RWPE2 (cell line): ENCODE measurements around the gene TRIM44.
"Not testable (repeated sequence)": the region's sequence is repeated elsewhere in the genome, so short reads cannot be mapped to it uniquely, and the experiment has no call there.

Experiments
- ATAC-seq: fragments of 200-7000 bp; cut with Tn5 transposase; 3 replicates; pipeline ENCODE4 v1.9.1; 2021; ENCODE audit warnings: low read depth
- DNase-seq: peaks from one replicate; pipeline ENCODE4 v3.0.0-alpha.2; 2020; ENCODE audit warnings: low spot score
- H3K27ac ChIP-seq: fragments of 450-650 bp; 2 replicates; pipeline ENCODE4 v1.5.1; 2017; ENCODE audit warnings: mild to moderate bottlenecking; ENCODE audit not compliant: poor library complexity, severe bottlenecking
- H3K27me3 ChIP-seq: fragments of 250-450 bp; sonication (Bioruptor Pico); 2 replicates; pipeline ENCODE4 v1.5.1; 2021; ENCODE audit warnings: mild to moderate bottlenecking, moderate library complexity; ENCODE audit not compliant: insufficient read depth, poor library complexity, severe bottlenecking
- H3K36me3 ChIP-seq: fragments of 250-450 bp; sonication (Bioruptor Pico); 2 replicates; pipeline ENCODE4 v1.5.1; 2020; ENCODE audit warnings: low read depth, mild to moderate bottlenecking, moderate library complexity
- H3K4me1 ChIP-seq: fragments of 250-450 bp; sonication (Bioruptor Pico); 2 replicates; pipeline ENCODE4 v1.5.1; 2021; ENCODE audit warnings: mild to moderate bottlenecking, moderate library complexity; ENCODE audit not compliant: insufficient read depth, poor library complexity, severe bottlenecking
- H3K4me3 ChIP-seq: fragments of 250-450 bp; sonication (Bioruptor Pico); 2 replicates; pipeline ENCODE4 v1.5.1; 2021; ENCODE audit warnings: mild to moderate bottlenecking, moderate library complexity; ENCODE audit not compliant: severe bottlenecking
- H3K9me3 ChIP-seq: fragments of 250-450 bp; sonication (Bioruptor Pico); 2 replicates; pipeline ENCODE4 v1.5.1; 2021; ENCODE audit warnings: mild to moderate bottlenecking, moderate library complexity; ENCODE audit not compliant: severe bottlenecking
- TF ChIP-seq, protein P1 (sequence below): fragments of 450-650 bp; IDR thresholded peaks from one replicate; pipeline ENCODE4 v1.5.1; 2017; ENCODE audit warnings: mild to moderate bottlenecking, moderate library complexity; ENCODE audit not compliant: poor library complexity, severe bottlenecking

The TRIM44 gene

GRCh38 chr11:35855671-35856070 lies 193.1 kb downstream of the TRIM44 start:
- Histone ChIP-seq H3K4me1 (no peaks in the 10 kb centered on the region), H3K27me3 (no peaks in the 10 kb centered on the region), H3K27ac (no peak overlapping the region), H3K4me3 (no peak overlapping the region), H3K36me3 (no peaks in the 10 kb centered on the region), H3K9me3 (no peaks in the 10 kb centered on the region)
- TF ChIP-seq, protein P1, sequence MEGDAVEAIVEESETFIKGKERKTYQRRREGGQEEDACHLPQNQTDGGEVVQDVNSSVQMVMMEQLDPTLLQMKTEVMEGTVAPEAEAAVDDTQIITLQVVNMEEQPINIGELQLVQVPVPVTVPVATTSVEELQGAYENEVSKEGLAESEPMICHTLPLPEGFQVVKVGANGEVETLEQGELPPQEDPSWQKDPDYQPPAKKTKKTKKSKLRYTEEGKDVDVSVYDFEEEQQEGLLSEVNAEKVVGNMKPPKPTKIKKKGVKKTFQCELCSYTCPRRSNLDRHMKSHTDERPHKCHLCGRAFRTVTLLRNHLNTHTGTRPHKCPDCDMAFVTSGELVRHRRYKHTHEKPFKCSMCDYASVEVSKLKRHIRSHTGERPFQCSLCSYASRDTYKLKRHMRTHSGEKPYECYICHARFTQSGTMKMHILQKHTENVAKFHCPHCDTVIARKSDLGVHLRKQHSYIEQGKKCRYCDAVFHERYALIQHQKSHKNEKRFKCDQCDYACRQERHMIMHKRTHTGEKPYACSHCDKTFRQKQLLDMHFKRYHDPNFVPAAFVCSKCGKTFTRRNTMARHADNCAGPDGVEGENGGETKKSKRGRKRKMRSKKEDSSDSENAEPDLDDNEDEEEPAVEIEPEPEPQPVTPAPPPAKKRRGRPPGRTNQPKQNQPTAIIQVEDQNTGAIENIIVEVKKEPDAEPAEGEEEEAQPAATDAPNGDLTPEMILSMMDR, result no peak
- ATAC-seq, result no peak
- DNase-seq, result no peak

GRCh38 chr11:35856259-35856658 lies 193.7 kb downstream of the TRIM44 start:
- H3K9me3 ChIP-seq, result no peaks in the 10 kb centered on the region
- no peaks in the 10 kb centered on the region for H3K27me3 ChIP-seq
- TF ChIP-seq, protein P1, result no peak
- ATAC-seq, result no peak
- no peaks in the 10 kb centered on the region for H3K36me3 ChIP-seq
- H3K4me3 ChIP-seq, result no peak overlapping the region
- H3K4me1 ChIP-seq, result no peaks in the 10 kb centered on the region
- H3K27ac ChIP-seq, result no peak overlapping the region
- no peak for DNase-seq

DNA sequence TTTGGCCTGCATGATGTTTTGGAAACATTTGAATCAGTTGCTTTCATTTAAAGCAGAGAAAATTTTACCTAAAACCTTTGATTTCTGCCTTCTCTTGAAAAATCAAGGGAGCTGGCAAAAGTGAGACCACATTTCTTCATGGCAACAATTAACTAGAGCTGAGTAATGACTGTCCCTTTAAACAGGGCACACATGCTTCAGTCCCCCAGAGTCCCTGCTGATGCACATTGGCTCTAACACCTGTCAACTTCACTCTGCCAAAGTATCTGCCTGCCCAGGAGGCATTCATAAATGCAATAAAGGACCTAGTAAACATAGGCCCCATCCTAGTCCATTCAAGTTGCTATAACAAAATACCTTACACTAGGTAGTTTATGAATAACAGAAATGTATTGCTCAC lies 194.2 kb downstream of the TRIM44 start:
- Histone ChIP-seq H3K4me1 (no peaks in the 10 kb centered on the region), H3K27ac (no peak overlapping the region), H3K36me3 (no peaks in the 10 kb centered on the region), H3K27me3 (no peaks in the 10 kb centered on the region), H3K9me3 (no peaks in the 10 kb centered on the region), H3K4me3 (no peak overlapping the region)
- no peak for DNase-seq
- ATAC-seq, result no peak
- TF ChIP-seq, protein P1, result no peak

DNA sequence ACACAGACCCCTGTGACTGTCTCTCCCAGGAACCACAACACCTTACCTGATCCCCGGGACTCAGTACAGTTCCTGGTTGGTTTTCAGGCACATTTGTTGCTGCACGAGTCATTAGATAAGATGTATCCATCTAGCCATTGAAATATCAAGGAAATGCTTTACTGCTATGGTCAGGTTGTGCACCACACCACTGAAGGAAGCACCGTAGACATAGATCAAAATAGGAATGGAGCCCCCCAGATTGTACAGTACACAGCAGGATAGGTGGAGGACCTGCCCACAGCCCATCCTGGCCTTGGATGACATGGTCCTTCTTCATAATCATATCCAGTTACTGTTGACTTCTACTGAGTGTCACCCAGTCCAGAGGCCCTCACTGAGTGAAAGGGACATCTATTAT lies 195.3 kb downstream of the TRIM44 start:
- H3K27me3 ChIP-seq, result no peaks in the 10 kb centered on the region
- H3K4me3 ChIP-seq, result no peak overlapping the region
- H3K36me3 ChIP-seq, result no peaks in the 10 kb centered on the region
- H3K4me1 ChIP-seq, result no peaks in the 10 kb centered on the region
- ATAC-seq (no peak), DNase-seq (no peak)
- H3K27ac ChIP-seq, result no peak overlapping the region
- TF ChIP-seq, protein P1, result no peak
- H3K9me3 ChIP-seq, result no peaks in the 10 kb centered on the region

GRCh38 chr11:35859301-35859700 lies 196.7 kb downstream of the TRIM44 start:
- Histone ChIP-seq H3K27ac (no peak overlapping the region), H3K27me3 (no peaks in the 10 kb centered on the region), H3K9me3 (no peaks in the 10 kb centered on the region), H3K4me1 (no peaks in the 10 kb centered on the region), H3K36me3 (no peaks in the 10 kb centered on the region), H3K4me3 (no peak overlapping the region)
- DNase-seq, result no peak
- TF ChIP-seq, protein P1, result no peak
- no peak for ATAC-seq

GRCh38 chr11:35860194-35860593 lies 197.6 kb downstream of the TRIM44 start:
- ATAC-seq, H3K4me3 ChIP-seq, DNase-seq, H3K4me1 ChIP-seq, H3K36me3 ChIP-seq, H3K27ac ChIP-seq, H3K27me3 ChIP-seq, H3K9me3 ChIP-seq: not testable (repeated sequence)
